ENCODE data around the gene TET3. TPM values are rescaled to one million over a fixed set of nuclear protein-coding genes. Genes with fewer than 3 reads are reported as not detected.

The TET3 gene
- total and polyA plus RNA-seq, 9 of the 15 experiments (the other 6 are each of a cell fraction or from before 2014, with no cell fraction given), result 0.35 to 16.3 (median 5.5) TPM

GRCh38 chr2:73937899-73938298, 46.8 kb upstream of the TET3 start:
- ChIA-PET POLR2A (interaction anchor here (1.1 to 2.0 kb wide), 5 partner anchors 8 to 45 kb away, joined by 3 to 6 read pairs (median 3); no protein-coding TSS in a partner anchor), CTCF (ENCODE audit: low intra/inter-chr PET ratio) (no interaction called here)
- H3K36me3 ChIP-seq (ENCODE audit: control insufficient read depth, insufficient read depth, low read length), result peaks cover 75% of the 10 kb centered on the region
- peaks cover 18% of the 10 kb centered on the region for H4K20me1 ChIP-seq (replicated peaks; ENCODE audit: control insufficient read depth, insufficient read depth, low read length)
- DNase-seq (ENCODE audit: extremely low read depth in 1 of 4, low spot score in 3 of 4), result no peak
- TF ChIP-seq FOXM1 (IDR thresholded peaks at IDR 0.05; ENCODE audit: low read depth) (no peak), FOXM1 (CRISPR knock-in tag; IDR thresholded peaks at IDR 0.05; ENCODE audit: low read depth) (no peak), ZNF707 (CRISPR knock-in tag; conservative IDR thresholded peaks at IDR 0.05) (no peak), ZNF830 (CRISPR knock-in tag; IDR thresholded peaks at IDR 0.05) (no peak), STAG1 (CRISPR knock-in tag; IDR thresholded peaks at IDR 0.05; ENCODE audit: borderline replicate concordance) (no peak), ZNF124 (CRISPR knock-in tag; IDR thresholded peaks at IDR 0.05) (no peak), DNMT1 (IDR thresholded peaks at IDR 0.05) (no peak)
- no peaks in the 10 kb centered on the region for H3K9me3 ChIP-seq (replicated peaks; ENCODE audit: control insufficient read depth, insufficient read depth, low read depth, low read length)
- H3K4me1 ChIP-seq (replicated peaks in 1 of 2; ENCODE audit: control insufficient read depth in 2 of 2, insufficient read depth in 2 of 2, low read length in 2 of 2), result peaks cover 0 to 5% of the 10 kb centered on the region in 2 experiments; a peak in 2 of 5 replicates
- H3K4me3 ChIP-seq, result no peak overlapping the region
- ATAC-seq, result 0 out of 3 replicates have a peak, but pooled peaks have one; percentile 25
- H2AFZ ChIP-seq (ENCODE audit: low read depth, low read length), result no peak overlapping the region
- BruUV-seq (replicated peaks), result no TSS peak
- H3K9ac ChIP-seq (ENCODE audit: insufficient read depth in 1 of 2, low read depth in 2 of 2, low read length in 2 of 2), result no peak overlapping the region
- no peak for FAIRE-seq
- H3K27me3 ChIP-seq (ENCODE audit: control insufficient read depth in 2 of 2, insufficient read depth in 2 of 2, low read length in 2 of 2), result no peaks in the 10 kb centered on the region
- peaks cover 3% of the 10 kb centered on the region for H3K9me1 ChIP-seq (ENCODE audit: control insufficient read depth, insufficient read depth, low read length)
- H3K79me2 ChIP-seq (ENCODE audit: control insufficient read depth, insufficient read depth, low read length), result peaks cover 90% of the 10 kb centered on the region
- H3K27ac ChIP-seq (ENCODE audit: extremely low read depth, low read depth, low read length), result no peak overlapping the region
- intact Hi-C loops (cut with micrococcal nuclease) (no loop called here), in situ Hi-C loops (cut with MboI) (no loop called here)
- no peak overlapping the region for H3K4me2 ChIP-seq (ENCODE audit: insufficient read depth, low read length)

All from K562 (cell line).